ENCODE measurements around the gene PPME1.

PPME1 gene

DNA sequence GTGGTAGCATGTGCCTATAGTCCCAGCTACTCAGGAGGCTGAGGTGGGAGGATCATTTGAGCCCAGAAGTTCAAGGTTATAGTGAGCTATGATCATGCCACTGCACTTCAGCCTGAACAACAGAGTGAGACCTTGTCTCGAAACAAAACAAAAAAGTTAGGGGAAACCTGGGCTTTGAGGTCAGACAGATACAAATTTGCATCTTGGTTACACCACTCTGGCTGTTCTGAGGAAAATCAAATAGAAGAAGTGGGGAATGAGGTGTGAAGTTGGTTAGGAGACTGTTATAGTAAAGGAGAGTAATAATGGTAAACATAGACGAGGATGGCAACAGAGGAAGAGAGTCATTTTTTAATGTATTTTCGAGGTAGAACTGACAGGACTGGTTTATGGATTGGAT lies 62.6 kb downstream of the PPME1 start:
- no peak for DNase-seq

DNA sequence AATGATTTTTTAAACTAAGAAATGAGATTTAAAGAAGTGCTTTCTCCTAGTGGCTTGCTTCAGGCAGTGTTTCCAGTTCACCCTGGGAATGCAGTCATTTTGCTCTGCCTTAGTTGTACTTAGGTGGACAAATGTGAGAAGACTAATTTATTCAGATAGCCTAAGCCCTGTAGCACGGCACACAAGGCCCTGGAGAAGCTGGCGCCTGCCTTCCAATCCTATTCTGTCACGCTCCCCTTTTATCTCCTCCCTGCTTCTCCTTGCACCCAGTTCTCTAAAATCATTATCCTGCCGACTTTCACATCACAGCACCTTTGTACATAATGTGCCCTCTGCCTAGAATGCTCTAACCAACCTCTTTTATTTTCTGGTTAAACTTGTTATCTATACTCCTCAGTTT lies 64.0 kb downstream of the PPME1 start:
- DNase-seq: no peak

DNA sequence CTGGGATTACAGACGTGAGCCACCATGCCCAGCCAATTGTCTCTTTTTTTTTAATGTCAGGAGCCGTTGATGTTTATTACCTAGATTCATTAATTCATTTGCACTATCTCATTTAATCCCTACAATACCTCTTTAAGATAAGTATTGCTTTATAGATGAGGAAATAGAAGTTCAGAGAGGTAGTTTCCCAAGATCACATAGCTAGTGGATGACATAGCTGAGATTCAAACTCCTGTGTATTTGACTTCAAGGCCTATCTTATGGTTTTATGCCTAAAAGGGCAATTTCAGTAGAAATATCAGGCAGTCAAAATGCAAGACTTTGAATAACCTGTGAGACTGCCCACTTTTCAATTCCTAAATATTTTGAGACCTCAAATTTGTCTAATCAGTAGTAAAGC lies 66.5 kb downstream of the PPME1 start:
- DNase-seq: no peak

DNA sequence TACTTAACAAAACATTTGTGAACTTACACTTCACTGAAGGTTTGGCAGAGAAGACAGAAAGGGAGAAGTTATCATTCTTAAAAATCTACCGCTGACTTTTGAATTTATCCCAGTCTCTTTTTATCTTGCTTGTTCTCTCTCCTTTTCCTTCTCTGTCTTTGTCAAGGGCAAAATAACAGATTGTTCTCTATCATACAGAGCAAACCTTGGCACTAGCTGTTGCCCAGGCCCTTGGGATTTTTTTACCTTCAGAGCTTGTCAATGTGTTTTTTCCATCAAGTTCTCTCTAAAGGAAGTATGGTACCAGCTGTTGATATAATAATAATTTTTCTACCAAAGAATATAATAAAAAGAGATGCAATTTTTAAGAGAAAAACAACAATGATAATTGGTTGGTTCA lies 67.2 kb downstream of the PPME1 start:
- no peak for DNase-seq

DNA sequence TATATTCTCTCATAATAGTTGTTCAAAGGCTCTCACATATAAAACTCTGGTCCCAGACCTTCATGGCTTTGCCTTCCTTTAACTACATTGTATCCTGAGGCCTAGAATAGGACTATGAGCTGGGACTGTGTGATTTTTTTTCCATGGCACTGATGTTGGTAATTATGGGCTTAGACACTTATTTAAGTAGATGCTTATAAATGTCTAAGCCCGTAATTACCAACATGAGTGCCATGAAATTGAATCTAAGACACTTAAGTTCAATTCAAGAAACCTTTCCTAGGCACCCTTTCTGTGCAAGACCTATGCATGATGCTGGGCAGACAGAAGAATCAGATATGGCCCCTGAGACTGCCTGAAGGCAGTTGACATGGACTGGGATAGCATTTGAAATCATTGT lies 77.4 kb downstream of the PPME1 start:
- DNase-seq: no peak

DNA sequence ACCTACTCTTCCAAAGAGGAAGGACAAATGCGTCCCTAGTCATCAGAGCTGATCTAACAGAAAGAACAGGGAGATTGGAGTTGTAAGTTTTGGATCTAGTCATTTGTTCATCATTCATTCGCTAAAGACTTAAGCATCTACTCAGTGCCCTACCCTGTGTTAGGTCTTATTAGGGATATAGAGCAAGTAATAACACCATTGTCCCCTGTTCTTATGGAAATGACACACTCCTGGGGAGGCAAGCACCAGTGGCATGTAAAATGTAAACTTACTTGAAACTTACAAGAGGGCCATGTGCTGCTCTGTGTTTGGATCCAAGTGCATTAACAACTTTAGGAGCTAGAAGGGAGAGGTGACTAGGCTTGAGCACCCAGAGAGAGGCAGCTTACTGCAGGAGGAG lies 78.4 kb downstream of the PPME1 start:
- no peak for DNase-seq

DNA sequence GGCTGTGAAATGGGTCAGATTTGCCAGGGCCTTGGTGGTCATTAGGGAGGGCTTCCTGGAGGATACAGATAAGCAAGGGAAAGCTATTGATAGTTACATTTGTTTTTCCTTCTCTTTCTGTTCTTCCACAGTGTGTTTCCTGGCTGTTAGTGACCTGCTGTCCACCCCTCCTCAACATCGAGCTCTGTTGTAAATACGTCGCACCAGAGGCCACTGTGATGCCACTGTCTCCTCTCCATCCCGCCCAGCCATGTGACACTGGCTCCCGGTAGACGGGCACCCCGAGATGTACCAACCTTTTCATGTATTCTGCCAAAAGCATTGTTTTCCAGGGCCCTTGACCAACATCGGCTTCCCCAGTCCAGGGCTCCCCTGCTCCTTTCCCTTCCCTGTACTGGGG lies 82.3 kb downstream of the PPME1 start:
- no peak for DNase-seq

DNA sequence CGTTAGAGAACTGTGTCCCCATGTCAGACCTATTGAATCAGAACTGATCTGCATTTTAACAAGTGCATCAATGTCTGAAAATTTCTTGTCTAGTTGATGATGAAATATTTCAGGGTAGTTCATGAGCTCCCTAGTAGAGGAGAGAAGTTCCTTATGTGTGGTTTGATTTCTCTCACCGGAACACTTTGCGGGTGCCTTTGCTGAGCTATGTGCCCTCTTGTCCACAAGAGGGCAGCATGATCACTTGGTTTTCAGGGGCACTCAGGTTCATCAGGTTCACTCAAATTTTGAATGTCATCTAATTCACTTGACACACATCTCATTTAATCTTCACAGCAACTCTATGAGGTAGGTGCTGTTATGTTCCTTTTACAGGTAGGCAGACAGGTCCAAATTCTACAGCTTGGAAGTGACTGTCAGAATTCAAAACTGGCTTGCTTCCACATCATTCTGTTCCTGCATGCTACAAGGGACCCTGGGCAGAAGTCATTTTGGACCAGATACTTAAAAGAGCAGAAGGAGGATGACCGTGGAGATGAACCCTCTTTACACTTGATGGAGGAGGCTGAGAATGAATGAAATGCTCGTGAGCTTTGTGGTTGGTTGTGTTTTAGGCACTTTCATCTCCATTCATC lies 84.8 kb downstream of the PPME1 start:
- DNase-seq: peak; percentile 34

DNA sequence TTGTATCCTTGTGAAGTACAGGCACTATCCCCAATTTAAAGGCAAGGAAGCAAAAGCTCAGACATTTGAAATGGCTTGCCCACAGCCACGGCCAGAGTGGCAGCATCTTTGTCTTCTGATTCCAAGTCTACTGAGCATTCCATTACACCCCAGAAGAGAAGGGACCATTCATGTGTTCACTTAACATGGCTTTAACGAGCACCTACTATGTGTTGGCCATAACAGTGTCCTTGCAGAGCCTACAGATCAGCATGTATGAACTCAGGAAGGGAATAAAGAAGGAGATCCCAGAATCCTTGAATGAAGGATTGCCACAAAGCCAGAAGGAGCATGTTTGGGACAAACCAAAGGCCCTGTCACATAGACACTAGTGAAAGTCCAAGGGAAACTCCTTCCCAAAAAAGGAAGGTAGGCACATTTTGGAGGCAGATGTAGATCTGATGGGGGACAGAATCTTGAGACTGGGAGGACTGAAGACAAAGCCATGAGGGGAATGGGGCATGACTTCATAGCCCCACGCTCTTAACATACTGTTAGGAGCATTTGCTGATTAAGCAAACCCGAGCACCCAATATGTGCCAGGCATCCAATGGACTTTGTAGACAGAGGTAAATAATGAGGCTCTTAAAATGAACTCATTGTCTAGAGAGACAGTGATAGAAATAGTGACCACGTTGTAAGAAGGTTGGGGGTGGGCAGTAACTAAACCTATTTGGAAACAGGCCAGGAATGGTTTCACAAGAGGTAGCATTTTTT lies 85.5 kb downstream of the PPME1 start:
- no peak for DNase-seq

DNA sequence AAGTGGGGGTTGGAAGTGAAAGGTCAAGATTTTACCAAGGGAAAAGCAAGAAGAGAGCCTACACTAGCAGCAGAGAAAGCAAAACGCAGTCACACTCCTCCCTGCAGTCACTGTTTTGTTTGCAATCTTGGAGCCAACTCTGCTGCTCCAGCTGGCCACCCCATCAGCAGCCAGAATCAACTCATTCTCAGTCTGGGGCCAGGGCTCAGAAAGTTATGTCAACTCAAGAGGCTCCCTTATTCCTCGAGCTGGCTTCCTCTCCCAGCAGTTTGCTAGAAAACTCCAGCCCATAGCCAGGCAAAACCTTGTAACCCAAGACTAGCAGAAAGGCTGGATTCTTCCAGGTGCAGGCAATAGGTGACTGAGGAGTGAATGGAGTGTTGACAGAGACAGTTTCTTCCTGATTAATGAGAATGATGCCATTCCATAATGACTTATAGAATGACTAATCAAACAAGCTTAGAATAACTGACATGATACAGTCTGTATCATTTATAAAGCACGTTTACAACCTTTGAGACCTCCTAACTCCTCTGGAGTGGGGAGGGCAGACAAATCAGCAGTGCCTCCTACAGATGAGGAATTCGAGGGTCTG lies 87.0 kb downstream of the PPME1 start:
- no peak for DNase-seq

DNA sequence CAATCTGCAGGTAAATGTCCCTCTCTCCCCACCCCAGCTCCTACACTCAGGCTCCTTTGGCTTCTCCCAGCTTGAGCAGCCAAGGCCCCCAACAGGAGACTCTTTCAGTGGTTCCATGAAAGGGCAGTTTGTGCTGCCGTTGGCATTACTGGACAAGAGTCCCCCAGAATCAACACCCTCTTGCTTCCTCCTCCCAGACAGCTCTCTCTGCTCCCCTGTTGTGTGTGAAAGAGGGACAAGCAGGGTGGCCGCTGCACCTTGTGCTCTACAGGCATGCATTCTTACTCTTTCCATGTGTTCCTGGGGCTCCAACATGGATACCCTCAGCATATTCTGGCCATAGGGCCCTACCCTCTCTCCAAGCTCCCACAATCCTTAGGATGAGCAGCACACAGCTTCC lies 91.6 kb downstream of the PPME1 start:
- no peak for DNase-seq

DNA sequence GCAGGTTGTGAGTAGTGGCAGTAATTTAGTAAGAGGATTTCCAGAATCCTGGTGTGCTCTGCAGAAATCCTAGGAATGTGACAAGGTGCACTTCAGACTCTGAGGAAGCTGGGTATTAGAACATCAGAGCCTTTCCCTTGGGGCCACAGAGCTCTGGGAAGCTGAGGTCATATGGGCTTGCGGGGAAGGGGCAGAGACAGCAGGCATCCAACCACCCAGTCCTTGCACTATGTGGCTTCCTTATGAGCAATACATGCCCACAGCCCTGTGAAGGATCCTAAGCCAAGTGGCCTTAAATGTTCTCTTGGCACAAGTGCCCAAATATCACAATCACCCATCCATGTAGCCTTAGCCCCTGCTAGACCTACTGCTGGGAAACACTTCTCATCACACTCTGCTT lies 94.2 kb downstream of the PPME1 start:
- DNase-seq: no peak

DNA sequence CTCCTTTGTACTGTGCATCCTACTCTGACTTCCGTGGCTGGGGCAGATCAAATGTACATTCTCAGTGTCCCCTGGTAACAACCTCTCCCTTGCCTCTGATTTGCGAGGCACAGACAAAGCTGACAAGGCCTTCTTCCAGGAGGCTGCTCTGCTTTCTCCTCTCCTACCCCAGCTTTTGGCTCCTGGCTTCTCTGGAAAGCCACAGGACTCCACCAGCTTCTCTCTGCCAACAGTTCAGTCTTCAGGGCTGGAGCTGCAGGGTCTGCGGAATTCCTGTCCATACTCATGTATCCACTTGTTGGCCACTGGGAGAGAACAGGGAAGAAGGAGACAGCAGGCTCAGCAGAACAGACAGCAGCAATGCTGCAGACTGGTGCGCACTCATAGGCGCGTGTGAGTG lies 95.9 kb downstream of the PPME1 start:
- no peak for DNase-seq

DNA sequence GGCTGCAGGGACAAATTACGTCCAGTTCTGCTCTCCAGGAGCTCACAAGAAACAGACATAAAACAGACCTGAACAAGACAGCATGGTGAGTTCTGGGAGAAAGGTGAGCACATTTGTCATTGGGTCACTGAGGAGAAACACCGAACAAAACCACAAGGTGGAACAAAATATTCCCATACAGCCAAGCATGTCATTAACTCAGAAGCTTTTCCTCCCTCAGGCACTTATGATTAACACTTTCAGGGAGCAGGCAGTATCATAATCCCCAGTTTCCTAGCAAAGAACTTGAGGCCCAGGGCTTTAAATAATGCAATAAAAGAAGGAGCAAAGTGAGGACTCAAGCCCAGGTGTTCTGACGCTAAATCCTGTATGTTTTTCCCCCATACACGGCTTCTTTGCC lies 97.4 kb downstream of the PPME1 start:
- DNase-seq: no peak

DNA sequence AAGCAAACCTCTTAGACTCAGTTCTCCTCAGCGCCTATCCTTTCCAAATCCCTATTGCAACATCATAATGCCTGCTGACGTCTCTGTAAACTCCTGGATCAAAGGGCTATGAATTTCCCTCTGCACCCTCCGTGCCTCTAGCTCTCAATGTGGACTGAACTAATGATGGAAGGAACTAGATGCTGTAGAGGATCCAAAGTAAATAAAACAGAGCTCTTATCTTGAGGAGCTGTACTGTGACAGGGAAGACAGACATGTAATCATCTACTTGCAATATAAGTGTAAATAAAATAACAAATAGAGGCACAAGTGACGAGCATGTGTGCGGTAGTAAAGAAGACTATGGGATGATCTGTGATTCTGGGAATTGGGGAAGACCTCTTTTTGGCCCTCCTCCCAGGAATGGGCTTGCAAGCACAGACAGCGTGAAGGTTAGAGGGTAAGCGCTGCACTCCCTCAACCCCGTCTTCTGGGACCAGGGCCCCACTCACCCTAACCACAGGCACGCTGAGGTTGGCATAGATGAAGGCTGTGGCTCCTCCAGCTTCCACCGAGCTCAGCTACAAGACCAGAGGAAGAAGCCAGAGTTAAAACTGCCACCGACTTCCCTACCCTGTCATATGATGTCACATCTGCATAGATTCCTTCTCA lies 98.2 kb downstream of the PPME1 start:
- DNase-seq: no peak

DNA sequence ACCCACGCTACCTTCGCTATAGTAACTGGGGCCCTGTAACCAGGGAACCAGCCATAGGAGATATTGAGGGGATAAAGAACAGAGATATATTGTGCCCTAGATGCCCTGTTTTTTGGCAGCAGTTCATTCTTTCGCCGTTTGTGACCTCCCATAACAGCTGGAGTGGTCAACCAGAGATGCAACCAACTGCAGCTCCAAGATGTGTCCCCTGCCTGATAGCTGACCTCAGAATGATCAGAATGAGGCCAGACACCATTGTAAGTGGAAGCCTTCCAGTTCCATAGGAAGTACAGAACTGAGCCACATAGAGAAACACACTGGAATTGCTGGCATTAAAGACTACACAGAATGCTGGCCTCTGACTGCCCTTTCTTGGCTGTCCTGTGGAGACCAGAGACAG lies 101.2 kb downstream of the PPME1 start:
- DNase-seq: no peak

DNA sequence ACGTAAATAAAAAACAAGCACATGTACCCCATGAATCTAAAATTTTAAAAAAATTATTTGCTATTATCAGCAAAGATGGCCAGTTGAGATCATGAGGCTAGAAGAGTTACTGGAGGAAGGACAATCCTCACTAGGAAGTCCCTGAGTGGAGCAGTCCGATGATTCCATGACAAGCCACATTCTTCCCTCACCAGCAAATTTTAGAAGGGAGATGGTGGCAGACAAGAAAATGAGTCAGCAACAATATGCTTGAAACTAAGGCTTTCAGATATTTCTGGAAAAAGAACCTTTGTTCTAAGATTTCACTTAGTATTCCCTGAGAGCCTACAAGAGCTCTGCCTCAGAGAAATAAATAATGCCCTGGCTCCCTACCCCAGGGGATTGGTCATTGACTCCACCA lies 105.5 kb downstream of the PPME1 start:
- no peak for DNase-seq

DNA sequence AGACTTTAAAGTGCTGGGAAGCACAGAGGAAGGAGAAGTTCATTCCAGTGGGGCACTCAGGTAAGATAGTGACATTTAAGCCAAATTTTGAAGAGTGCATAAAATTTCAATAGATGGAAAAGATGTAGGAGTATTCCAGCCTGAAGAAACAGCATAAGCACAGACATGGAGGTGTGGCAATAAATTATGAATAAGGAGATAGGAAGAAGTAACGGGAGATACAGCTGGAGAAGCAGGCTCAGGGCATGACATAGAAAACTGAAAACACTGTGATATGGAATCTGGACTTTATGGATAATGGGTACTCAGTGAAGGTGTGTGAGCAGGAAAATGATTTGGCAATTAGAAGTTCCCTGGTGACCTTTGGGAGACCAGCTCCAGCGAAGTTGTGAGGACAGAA lies 107.0 kb downstream of the PPME1 start:
- no peak for DNase-seq

DNA sequence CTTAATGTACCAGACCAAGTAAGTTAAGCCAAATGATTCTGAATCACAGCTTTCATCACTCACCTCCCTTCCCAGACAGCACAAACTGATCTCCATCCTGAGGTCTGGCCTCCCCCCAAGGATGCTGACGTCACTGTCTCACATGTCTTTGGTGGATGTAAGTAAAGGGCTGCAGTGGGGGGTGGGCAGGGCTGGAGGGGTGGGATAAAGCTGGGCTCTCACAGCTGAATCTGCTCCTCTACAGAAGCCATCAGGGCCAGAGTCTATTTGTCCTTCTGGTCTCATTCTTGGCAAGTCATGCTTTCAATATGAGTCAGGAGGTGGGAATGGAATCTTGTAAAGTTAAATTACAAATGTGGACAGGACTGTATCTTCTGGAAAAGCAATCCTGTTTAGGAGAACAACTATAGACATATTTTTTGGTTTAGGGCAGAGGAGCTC lies 107.7 kb downstream of the PPME1 start:
- no peak for DNase-seq

DNA sequence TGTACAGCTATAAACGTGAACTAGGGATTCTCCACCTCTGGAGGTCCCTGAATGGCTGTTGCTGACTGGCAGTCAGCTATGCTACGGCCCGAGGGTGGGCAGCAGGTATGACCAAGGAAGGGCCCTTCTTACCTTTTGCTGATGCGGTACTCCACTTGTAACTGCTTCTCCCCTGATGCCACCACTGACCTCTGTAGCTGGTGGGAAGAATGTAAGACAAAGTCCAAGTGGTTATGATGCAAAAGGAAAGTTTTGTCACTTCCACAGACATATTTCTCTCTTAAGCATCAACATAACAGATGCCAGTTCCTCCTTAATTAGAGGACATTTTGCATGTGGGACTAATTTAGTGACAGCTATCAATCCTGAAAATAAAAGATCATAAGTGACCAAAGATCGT lies 108.2 kb downstream of the PPME1 start:
- DNase-seq: no peak

DNA sequence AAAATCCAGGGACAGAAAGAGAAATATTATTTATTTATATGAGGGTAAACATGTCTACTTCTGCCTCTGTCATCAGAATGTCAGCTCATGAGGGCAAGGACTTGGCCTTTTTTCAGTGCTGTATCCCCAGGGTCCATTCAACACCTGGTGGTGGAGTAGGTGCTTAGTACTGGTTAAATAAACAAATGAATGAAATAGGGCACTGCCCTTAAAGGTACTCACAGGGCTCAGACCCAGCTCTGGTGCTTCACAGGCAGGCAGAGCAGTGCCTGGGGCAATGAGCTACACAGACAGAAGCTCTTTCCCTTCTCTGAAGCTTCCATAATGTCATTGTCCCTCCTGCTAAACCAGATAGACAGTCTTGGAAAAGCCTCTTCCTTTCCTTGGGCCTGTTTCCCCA lies 109.4 kb downstream of the PPME1 start:
- no peak for DNase-seq

DNA sequence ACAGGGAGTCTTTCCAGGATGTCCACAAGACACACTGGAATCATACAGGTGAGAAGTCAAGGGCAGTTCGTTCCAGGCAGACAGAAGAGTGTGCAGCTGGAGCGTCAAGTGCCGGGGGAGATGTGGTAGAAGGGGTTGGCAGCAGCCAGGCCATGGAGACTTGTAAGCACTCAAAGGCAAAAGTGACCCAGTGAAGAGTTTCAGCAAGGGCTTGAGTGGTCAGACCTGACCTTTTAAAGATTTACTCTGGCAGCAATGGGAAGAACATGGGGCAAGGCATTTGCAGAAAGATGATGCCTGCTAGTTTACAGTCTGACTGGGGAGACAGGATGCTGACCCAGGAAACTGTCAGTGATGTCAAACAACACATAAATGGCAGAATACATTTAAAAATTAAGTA lies 111.3 kb downstream of the PPME1 start:
- no peak for DNase-seq

DNA sequence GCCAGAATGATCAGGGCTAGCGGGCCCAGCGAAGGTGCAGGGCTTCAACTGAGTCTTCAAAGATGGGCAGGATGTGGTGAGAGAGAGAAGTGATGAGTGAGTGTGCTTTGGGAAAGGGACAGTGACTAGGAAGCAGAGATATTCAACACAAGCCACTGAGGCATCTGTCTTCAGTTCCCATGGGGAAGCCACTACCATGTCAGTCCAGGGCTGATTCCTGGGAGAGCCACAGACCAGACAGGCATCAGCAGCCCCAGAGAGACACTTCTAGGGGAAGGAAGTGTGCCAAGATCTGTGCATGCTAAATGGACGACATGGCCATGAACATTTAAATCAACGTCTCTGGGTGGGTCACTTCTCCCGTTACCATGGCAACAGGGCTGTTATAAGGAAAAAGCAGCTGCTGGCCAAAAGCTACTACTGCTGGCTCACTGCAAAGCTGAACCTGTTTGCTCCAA lies 111.9 kb downstream of the PPME1 start:
- no peak for DNase-seq

DNA sequence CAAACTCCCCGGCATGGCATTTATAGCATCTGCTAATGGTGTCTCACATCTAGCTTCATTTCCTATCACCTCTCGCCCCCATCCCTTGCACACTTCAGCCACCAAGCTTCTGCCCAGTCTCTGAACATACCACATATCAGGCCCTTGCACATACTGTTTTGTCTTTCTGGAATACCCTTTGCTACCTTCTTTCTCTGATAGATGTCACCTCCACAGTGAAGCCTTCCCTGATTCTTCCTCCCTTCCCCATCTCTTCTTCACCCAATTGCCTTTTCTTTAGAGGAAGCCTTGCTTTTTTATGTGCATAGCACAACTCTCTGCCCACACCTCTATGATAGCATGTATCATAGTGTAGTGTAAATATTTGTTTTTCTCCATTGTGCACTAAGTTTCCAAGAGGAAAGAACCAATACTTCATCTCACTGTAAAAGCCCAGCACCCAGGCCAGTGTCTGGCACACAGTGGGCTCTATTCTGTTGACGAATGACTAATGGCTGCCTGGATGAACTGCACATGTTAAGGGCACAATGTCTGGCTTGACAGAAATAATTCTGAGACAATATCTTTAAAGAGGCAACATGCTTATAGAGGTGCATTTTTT lies 112.6 kb downstream of the PPME1 start:
- DNase-seq: no peak

Measured in activated CD4-positive, alpha-beta T cell treated with anti-CD3 and anti-CD28 coated beads, Interleukin-2, amount 50 U/mL, for 4 hours (primary cell).